Activated naive CD8-positive, alpha-beta T cell treated with anti-CD3 and anti-CD28 coated beads, Interleukin-2, amount 10 ng/mL, durations not matched to agents 7 days and 5 days (primary cell): ENCODE data around the gene XIRP1. TPM values are rescaled to one million over a fixed set of nuclear protein-coding genes. Genes with fewer than 3 reads are reported as not detected.

Source experiments
- ATAC-seq: fragments of 150-1000 bp; cut with Tn5 transposase; one replicate; pipeline ENCODE4 v1.10.0; 2021; ENCODE audit warnings: low read depth, moderate library complexity
- POLR2A ChIA-PET: fragments of 350-600 bp; sonication (Branson Sonifier 250); formaldehyde crosslinking; loops from one replicate; lab custom pipeline; 2021; ENCODE audit warnings: antibody characterized with exemption; lab: Charles Lee
- DNase-seq: peaks from one replicate; pipeline ENCODE4 v3.0.0; 2021
- H3K27ac Mint-ChIP-seq: one replicate; pipeline ENCODE4 v1.8.0; 2022; ENCODE audit warnings: mild to moderate bottlenecking, mixed read lengths
- H3K27me3 Mint-ChIP-seq: one replicate; pipeline ENCODE4 v1.8.0; 2022; ENCODE audit warnings: mild to moderate bottlenecking, moderate library complexity, mixed read lengths
- H3K36me3 Mint-ChIP-seq: one replicate; pipeline ENCODE4 v1.8.0; 2021; ENCODE audit warnings: mild to moderate bottlenecking, mixed read lengths
- H3K4me1 Mint-ChIP-seq: one replicate; pipeline ENCODE4 v1.8.0; 2021; ENCODE audit warnings: mixed read lengths
- H3K4me3 Mint-ChIP-seq: one replicate; pipeline ENCODE4 v1.8.0; 2022; ENCODE audit warnings: mild to moderate bottlenecking, moderate library complexity, mixed read lengths
- H3K9me3 Mint-ChIP-seq: one replicate; pipeline ENCODE4 v1.8.0; 2021; ENCODE audit warnings: mixed read lengths
- total RNA-seq, 2 experiments: library from RNA; stranded (reverse); gene quantifications; one replicate each; pipeline ENCODE4 v1.2.3, GENCODE V29; 2021

The XIRP1 gene
- total RNA-seq, 2 experiments from 2014 or later: not detected

GRCh38 chr3:39164414-39164813, 28.0 kb downstream of the XIRP1 start:
- H3K27me3 Mint-ChIP-seq: peaks cover 4% of the 10 kb centered on the region
- no peak overlapping the region for H3K27ac Mint-ChIP-seq
- no peaks in the 10 kb centered on the region for H3K9me3 Mint-ChIP-seq
- ATAC-seq: no peak
- DNase-seq: no peak
- H3K36me3 Mint-ChIP-seq: peaks cover 1% of the 10 kb centered on the region
- POLR2A ChIA-PET: no interaction called here
- H3K4me1 Mint-ChIP-seq: peaks cover 16% of the 10 kb centered on the region
- no peak overlapping the region for H3K4me3 Mint-ChIP-seq

- Mint-ChIP-seq H3K36me3 (no peaks in the 10 kb centered on the region), H3K27me3 (peaks cover 16% of the 10 kb centered on the region), H3K4me3 (no peak overlapping the region), H3K9me3 (no peaks in the 10 kb centered on the region), H3K27ac (no peak overlapping the region), H3K4me1 (peaks cover 14% of the 10 kb centered on the region)
- ATAC-seq (no peak), DNase-seq (no peak)
- POLR2A ChIA-PET: no interaction called here
Observed at GRCh38 chr3:39158148-39158715, 34.2 kb downstream of the XIRP1 start.

GRCh38 chr3:39157359-39157758, 35.0 kb downstream of the XIRP1 start:
- H3K4me3 Mint-ChIP-seq: no peak overlapping the region
- H3K27me3 Mint-ChIP-seq: peaks cover 16% of the 10 kb centered on the region
- H3K27ac Mint-ChIP-seq: no peak overlapping the region
- H3K9me3 Mint-ChIP-seq: no peaks in the 10 kb centered on the region
- peaks cover 3% of the 10 kb centered on the region for H3K36me3 Mint-ChIP-seq
- DNase-seq (no peak), ATAC-seq (no peak)
- H3K4me1 Mint-ChIP-seq: peaks cover 17% of the 10 kb centered on the region
- POLR2A ChIA-PET: no interaction called here

GRCh38 chr3:39156421-39156820, 36.0 kb downstream of the XIRP1 start:
- Mint-ChIP-seq H3K4me3 (no peak overlapping the region), H3K9me3 (no peaks in the 10 kb centered on the region), H3K4me1 (peaks cover 24% of the 10 kb centered on the region), H3K27ac (no peak overlapping the region), H3K27me3 (peaks cover 16% of the 10 kb centered on the region), H3K36me3 (peaks cover 8% of the 10 kb centered on the region)
- ATAC-seq (no peak), DNase-seq (no peak)
- POLR2A ChIA-PET: interaction anchor here (0.6 kb wide), 1 partner anchor 13 kb away, joined by 7 read pairs; no protein-coding TSS in a partner anchor

GRCh38 chr3:39154280-39155021, 37.9 kb downstream of the XIRP1 start:
- Mint-ChIP-seq H3K4me1 (peaks cover 44% of the 10 kb centered on the region), H3K27ac (peak overlapping the region; percentile 79), H3K9me3 (no peaks in the 10 kb centered on the region), H3K27me3 (peaks cover 12% of the 10 kb centered on the region), H3K4me3 (peak overlapping the region; percentile 71), H3K36me3 (peaks cover 8% of the 10 kb centered on the region)
- DNase-seq: no peak
- POLR2A ChIA-PET: no interaction called here
- no peak for ATAC-seq

DNA sequence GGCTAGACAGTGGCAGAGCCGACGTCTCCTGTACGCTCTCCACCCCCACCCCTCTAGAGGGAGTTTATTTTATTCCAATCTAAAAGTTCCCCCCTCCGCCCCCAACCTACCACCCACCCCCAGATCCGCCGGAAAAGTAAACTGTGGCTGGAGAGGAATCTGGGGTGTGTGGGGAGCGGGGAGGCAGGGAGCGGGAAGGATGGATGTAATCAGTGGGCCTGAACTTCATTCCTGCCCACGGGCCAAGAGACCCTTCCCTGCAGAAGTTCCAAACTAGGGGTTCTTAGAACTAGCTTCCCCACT, 38.5 kb downstream of the XIRP1 start:
- H3K4me3 Mint-ChIP-seq: peak overlapping the region; percentile 71
- peak overlapping the region; percentile 35 for H3K27ac Mint-ChIP-seq
- H3K4me1 Mint-ChIP-seq: peaks cover 49% of the 10 kb centered on the region
- POLR2A ChIA-PET: no interaction called here
- H3K9me3 Mint-ChIP-seq: no peaks in the 10 kb centered on the region
- DNase-seq (no peak), ATAC-seq (no peak)
- peaks cover 8% of the 10 kb centered on the region for H3K36me3 Mint-ChIP-seq
- H3K27me3 Mint-ChIP-seq: peaks cover 7% of the 10 kb centered on the region

GRCh38 chr3:39150803-39151631, 41.4 kb downstream of the XIRP1 start:
- Mint-ChIP-seq H3K27ac (peak overlapping the region; percentile 97), H3K9me3 (no peaks in the 10 kb centered on the region), H3K27me3 (no peaks in the 10 kb centered on the region), H3K36me3 (peaks cover 15% of the 10 kb centered on the region), H3K4me1 (peaks cover 72% of the 10 kb centered on the region), H3K4me3 (peak overlapping the region; percentile 96)
- DNase-seq (no peak), ATAC-seq (no peak)
- POLR2A ChIA-PET: interaction anchor here (0.7 kb wide), 1 partner anchor 9 kb away, joined by 3 read pairs; no protein-coding TSS in a partner anchor

- no peaks in the 10 kb centered on the region for H3K9me3 Mint-ChIP-seq
- peaks cover 70% of the 10 kb centered on the region for H3K4me1 Mint-ChIP-seq
- ATAC-seq: no peak
- peak overlapping the region; percentile 97 for H3K27ac Mint-ChIP-seq
- no peaks in the 10 kb centered on the region for H3K27me3 Mint-ChIP-seq
- POLR2A ChIA-PET: interaction anchor here (0.7 kb wide), 1 partner anchor 10 kb away, joined by 3 read pairs; no protein-coding TSS in a partner anchor
- peak; percentile 31 for DNase-seq
- peaks cover 18% of the 10 kb centered on the region for H3K36me3 Mint-ChIP-seq
- peak overlapping the region; percentile 96 for H3K4me3 Mint-ChIP-seq
Observed at GRCh38 chr3:39150148-39150802, 42.1 kb downstream of the XIRP1 start.

GRCh38 chr3:39149498-39150147, 42.8 kb downstream of the XIRP1 start:
- Mint-ChIP-seq H3K4me1 (peaks cover 68% of the 10 kb centered on the region), H3K36me3 (peaks cover 19% of the 10 kb centered on the region)

DNA sequence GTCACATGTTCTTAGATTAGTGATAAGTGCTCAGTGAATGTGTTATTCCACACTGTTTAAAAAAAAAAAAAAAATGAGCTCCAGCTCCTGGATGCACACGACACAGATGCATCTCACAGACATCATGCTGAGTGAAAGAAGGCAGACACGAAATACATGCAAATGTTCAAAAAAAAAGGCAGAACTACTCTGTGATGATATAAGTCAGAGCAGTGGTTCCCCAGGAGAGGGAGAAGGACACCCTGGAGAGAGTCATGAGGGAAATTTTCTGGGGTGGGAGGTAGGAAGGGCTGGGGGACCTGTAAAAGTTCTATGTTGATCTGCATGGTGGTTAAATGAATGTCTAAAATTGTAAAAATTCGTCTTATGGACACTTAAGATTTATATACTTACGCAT, 43.3 kb downstream of the XIRP1 start:
- DNase-seq (no peak), ATAC-seq (no peak)
- H3K4me3 Mint-ChIP-seq: peak overlapping the region; percentile 96
- peaks cover 65% of the 10 kb centered on the region for H3K4me1 Mint-ChIP-seq
- POLR2A ChIA-PET: interaction anchor here (0.6 to 3.4 kb wide), 4 partner anchors 21 to 697 kb away, joined by 3 to 17 read pairs (median 6); no protein-coding TSS in a partner anchor
- H3K9me3 Mint-ChIP-seq: no peaks in the 10 kb centered on the region
- peak overlapping the region; percentile 97 for H3K27ac Mint-ChIP-seq
- H3K36me3 Mint-ChIP-seq: peaks cover 22% of the 10 kb centered on the region
- no peaks in the 10 kb centered on the region for H3K27me3 Mint-ChIP-seq

More at GRCh38 chr3:39149498-39150147, 42.8 kb downstream of the XIRP1 start:
- no peak for ATAC-seq
- peak overlapping the region; percentile 96 for H3K4me3 Mint-ChIP-seq
- H3K27me3 Mint-ChIP-seq: no peaks in the 10 kb centered on the region
- no peaks in the 10 kb centered on the region for H3K9me3 Mint-ChIP-seq
- no peak for DNase-seq
- peak overlapping the region; percentile 97 for H3K27ac Mint-ChIP-seq
- POLR2A ChIA-PET: interaction anchor here (0.6 to 3.4 kb wide), 4 partner anchors 22 to 698 kb away, joined by 3 to 17 read pairs (median 6); no protein-coding TSS in a partner anchor

GRCh38 chr3:39148435-39149058, 43.8 kb downstream of the XIRP1 start:
- H3K4me1 Mint-ChIP-seq: peaks cover 65% of the 10 kb centered on the region
- peak overlapping the region; percentile 97 for H3K27ac Mint-ChIP-seq
- peaks cover 23% of the 10 kb centered on the region for H3K36me3 Mint-ChIP-seq
- no peaks in the 10 kb centered on the region for H3K9me3 Mint-ChIP-seq
- ATAC-seq: no peak
- H3K4me3 Mint-ChIP-seq: peak overlapping the region; percentile 96
- no peaks in the 10 kb centered on the region for H3K27me3 Mint-ChIP-seq
- DNase-seq: peak; percentile 29
- POLR2A ChIA-PET: interaction anchor here (1.2 to 3.4 kb wide), 4 partner anchors 21 to 43 kb away, joined by 3 to 17 read pairs (median 8); partner anchors contain the start of genes GORASP1 and TTC21A
